Activated CD4-positive, alpha-beta T cell treated with anti-CD3 and anti-CD28 coated beads, Interleukin-2, amount 50 U/mL, for 16 hours (primary cell): ENCODE results near the gene REG4.
"Not testable (repeated sequence)": the region's sequence is repeated elsewhere in the genome, so short reads cannot be mapped to it uniquely, and the experiment has no call there.

Source experiments
- DNase-seq: peaks from one replicate; pipeline ENCODE4 v3.0.0-alpha.2; 2020

REG4 gene

DNA sequence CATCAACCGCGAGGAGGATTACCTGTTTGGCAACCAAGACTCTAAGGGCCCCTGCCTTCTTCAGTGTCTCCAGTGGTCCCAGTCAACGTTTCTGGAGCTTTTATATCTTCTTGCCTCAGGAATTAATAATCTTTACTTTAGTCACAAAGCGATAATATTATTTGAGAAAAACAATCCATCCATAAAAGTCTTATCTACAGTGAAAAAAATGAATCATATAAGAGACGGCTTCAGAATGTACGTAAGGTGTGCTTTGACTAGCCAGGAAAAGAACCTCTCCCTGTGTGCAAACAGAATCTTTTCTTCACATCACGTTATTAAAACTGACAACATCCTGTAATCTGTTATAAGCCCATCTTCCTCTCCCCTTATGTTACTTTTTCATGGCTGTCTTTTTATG lies at the start of gene REG4:
Gene REG4 (minus strand): TSS at position 74 of the 400 bp plus-strand sequence. CDS start 2,691 bp downstream, outside the sequence.
- no peak for DNase-seq

DNA sequence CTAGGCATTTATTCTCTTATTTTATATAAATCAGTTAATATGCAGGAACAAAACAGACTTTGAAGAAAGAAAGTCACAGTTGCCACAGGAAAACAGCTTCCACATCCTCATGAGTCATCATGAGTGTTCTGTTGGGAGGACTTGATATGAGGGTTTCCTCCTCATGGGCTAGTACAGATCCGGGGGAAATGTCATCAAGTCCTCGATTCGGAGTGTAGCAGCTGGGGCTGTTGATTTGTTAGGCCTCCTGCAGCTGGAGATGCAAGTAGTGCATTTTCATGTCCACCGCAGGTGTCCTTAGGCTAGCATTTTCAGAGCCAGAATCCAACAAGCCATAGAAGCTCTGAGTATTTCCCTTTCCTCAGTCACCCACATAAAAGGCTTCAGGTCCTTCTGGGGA lies 48.4 kb upstream of the REG4 start:
- DNase-seq: peak; percentile 51

DNA sequence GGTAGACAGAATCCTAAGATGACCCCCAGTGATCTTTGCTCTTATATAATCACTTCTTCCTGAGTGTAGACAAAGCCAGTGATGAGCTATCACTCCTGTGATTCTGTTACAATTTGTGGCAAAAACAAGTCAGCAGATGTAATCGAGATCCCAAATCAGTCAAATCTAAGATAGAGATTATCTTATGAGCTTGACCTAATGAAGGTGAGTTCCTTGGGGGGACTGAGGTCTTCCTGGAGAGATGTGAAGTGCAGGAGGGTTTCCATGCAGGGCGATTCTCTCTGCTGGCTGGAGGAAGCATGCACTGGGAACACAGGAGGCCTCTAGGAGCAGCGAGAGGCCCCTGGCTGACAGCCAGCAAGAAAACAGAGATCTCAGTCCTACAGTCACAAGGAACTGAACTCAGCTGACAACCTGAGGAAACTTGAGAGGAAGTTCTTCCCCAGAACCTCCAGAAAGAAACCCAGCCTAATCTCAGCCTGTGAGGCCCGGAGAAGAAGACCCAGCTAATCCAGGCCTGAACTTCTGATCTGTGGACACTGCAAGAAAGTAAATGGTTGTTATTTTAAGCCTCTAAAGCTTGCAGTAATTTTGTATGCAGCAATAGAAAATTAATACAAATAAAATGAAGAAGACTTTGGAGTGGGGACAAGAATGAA lies 47.4 kb upstream of the REG4 start:
- not testable (repeated sequence) for DNase-seq

DNA sequence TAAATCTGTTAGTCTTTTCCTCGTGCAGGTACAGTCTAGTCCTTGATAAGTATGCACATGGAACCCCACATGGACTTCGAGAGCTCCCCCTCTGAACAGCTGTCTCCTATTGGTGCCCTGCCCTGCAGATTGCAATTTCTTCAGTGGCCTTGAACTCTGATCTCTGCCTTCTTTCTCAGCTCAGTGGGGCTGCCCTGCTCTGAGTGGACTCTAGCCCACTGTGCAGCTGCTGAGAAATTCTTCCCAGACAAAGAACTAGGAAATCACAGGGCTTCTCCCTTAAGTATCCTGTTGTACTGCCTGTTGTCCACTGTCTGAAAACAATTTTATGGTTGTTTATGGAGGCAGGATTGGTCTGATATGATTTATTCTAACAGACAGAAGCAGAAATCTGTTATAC lies 46.9 kb upstream of the REG4 start:
- DNase-seq: no peak

DNA sequence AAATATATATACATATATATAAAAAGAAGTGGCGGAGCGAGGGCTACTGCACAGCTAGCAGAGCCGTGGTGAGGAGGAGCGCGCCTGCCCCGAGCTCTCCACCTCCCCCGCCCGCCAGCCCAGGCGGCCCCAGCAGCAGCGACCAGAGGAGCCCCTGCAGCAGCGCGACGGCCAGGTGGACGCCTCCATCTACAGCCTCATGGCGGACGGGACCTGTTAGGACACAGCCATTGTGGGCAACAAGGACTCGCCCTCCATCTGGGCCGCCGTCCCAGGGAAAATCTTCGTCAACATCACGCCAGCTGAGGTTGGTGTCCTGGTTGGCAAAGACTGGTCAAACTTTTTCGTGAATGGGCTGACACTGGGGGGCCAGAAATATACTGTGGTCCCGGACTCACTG lies 41.9 kb upstream of the REG4 start:
- no peak for DNase-seq

DNA sequence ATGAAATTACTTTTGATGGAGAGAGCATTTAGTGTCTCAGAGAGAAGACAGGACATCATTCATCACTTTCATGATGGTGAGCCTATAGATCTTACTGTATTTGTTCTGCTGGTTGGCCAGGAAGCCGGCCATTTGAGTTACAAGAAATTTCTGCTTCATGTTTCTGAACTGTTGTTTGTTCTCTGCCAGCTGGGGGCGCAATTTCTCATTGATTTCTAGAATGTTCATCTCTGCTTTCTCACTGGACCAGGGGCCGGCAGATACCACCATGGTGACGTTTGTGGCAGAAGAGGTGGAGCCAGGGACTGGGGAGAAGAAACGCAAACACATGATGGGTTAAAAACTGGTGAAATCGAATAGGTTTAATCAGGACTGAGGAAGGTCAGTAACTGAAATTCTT lies 32.9 kb upstream of the REG4 start:
- DNase-seq: not testable (repeated sequence)

DNA sequence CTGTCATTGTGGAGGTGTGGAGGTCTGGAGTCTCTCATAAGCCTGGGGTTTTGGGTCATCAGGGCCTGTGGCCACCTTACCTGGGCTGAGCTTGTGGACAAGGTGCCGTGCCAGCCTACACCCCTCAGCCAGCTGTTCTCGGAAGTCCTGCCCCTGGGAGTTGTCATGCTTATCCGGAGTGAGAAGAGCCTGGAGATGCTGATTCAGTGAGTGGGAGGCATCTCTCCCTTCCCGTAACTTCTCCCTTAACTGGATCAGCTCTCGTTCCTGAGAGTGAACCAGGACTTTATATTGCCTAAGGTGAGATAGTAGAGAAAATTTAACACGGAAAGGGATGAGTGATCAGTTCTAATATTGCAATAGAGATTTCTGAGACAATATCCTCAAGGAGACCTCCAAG lies 30.0 kb upstream of the REG4 start:
- DNase-seq: no peak

DNA sequence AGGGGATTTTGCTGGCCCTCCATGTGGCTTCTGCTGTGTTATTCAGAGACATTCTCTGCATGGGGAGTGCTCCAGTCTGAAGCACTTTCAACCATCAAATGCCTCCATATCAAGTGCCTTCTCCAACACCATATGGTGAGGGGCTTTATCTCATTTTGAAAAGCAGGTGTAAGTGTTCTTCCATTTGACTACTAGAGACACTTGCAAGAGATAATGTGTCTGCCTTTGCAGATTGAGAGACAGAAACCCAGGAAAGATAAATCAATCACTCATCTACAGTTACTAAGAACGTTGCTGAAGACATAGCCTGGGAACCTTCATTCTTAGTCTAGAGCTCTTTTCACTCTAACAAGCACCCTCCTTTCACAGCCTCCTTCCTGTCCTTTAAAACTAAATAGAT lies 29.5 kb upstream of the REG4 start:
- DNase-seq: no peak

DNA sequence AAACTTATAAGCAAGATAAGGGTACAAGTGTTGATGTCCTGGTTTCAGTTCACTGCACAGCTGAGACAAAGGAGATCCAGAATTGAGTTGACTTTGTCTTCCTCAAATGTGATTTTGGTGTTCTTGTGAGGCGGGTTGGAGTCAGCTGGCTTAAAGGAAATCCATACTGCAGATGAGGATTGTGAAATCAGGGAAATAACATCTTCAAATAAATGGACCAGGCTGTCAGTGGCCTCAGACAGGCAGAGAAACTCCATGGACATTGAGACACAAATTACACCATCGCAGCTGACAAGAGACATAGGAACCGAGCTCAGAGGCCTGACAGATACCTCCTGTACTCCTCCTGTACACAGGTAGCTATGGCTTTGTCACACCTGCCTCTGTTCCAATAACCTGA lies 27.0 kb upstream of the REG4 start:
- no peak for DNase-seq

DNA sequence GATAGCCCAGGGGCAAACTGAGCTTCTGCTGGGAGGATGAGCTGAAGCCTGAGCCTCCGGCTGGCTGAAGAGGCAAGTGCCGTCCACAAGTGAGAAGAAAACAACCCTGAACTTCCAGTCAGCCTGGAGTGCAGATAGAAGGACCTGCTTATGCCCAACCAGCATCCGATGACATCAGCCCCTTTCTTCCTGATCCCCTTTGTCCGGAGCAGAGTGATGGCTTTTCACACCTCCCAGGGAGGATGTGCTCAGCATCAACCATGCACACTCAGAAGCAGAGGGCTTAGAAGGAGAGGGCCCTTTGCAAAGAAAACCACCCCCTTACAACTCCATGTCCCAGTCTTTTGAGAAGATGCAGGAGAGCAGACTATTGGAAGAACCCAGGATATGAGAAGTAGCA lies 23.7 kb upstream of the REG4 start:
- DNase-seq: no peak

DNA sequence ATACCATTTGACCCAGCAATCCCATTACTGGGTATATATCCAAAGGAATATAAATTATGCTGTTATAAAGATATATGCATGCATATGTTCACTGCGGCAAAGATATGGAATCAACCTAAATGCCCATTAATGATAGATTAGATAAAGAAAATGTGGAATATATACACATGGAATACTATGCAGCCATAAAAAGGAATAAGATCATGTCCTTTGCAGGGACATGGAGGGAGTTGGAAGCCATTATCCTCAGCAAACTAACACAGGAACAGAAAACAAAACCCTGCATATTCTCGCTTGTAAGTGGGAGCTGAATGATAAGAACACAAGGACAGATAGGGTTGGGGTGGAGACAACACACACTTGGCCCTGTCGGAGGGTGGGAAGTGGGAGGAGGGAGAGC lies 19.8 kb upstream of the REG4 start:
- no peak for DNase-seq

DNA sequence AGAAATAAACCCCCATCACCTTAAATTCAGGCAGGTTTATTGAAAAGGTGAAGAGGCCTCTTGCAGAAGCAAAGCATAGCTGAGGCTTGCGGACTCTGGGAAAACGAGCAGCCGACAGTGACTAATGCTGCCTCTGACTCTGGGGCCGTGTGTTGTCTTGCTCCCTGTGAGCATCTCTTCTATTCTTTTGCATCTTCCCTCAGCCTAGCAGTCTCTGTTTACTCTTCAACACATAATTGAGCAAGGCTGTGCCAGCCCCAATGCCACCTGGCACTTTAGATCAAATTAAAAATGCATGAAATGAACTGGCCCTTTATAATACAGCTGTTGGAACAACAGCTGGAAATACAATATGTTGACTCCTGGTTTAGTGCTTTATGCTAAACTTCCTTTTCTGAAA lies 18.4 kb upstream of the REG4 start:
- no peak for DNase-seq

DNA sequence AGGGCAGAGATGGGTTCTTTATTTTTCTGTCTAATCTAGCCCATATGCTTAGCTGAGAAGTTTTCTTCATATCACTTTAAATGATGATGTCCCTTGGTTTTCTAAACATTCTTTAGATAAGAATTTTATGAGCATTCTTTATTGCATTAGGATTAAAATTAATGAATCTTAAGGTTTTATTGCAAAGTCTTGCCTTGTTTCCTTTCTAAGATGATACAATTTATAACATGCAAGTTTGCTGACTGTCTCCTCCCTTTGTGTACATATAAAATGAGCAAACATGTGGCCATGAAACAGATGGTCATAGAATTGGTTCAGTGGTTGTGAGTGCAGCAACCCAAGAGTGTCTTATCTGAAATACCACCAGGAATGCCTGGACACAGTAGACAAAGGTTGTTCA lies 17.7 kb upstream of the REG4 start:
- not testable (repeated sequence) for DNase-seq

DNA sequence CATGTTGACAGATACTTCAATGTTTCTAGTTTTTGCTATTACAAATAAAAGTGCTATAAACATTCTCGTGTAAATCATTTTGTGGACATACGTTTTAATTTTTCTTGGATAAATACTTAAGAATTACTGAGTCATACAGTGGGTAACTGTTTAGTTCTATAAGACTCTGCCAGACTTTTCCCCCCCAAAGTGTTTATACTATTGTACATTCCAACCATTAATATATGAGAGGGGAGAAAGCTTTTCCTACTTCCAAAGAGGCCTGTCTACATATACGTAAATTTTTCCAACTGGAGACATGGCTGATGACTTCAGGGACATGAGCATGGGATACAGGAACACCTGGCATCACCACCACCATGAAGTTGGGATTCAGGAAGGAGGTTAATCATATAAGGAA lies 17.0 kb upstream of the REG4 start:
- DNase-seq: no peak

DNA sequence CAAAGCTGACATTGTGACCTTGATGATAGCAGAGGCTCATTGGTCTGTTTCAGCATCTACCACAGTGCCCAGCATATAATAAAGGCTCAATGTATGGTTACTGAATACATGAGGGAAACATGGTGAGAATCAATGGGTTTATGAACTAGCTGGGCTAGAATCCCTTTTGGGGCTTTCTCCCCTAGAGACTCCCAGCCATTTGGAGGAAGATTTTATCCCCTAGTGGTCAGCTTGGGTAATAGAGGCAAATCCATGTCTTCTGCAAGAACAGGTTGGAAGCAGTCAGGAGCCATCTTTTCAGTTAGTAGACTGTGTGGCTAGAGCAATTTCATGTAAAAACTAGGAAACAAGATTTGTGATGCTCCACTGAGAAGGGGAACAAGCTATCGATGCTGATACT lies 15.8 kb upstream of the REG4 start:
- no peak for DNase-seq

DNA sequence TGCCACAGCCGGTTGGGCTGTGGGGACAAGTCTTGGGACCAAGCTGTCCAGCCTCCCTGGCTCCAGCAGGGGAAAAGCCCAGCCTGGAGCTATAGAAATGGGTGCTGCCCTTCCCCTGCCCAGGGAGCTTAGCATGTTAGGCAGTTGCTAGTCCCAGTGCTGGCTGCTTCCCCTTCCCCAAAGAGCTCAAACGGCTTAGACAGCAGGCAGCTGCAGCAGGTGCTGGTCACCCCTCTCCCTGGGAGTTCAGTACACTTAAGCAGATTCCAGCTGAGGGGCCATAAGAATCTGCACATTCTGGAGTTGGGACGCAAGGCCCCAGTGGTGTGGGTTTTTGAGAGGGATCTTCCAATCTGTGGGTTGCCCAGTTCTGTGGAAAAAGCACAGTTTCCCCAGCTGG lies 11.1 kb upstream of the REG4 start:
- no peak for DNase-seq

DNA sequence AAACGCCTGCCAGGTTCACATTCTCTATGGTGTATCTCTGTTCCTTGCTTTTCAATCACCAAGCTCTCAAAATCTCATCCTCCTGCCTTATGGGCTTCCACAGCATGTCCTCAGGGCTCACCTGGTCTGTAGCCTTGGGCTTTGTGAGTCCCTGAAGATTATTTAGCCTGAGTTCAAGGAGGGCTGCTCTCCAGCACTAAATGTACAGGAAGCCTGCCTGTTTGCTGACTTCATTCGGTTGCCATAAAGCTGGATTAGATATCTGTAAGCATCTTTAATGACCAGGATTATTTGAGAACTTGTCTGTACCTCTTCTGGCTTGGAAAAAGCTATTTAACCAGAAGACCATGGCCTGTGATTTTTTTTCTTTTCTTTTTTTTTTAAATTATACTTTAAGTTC lies 6.9 kb upstream of the REG4 start:
- DNase-seq: no peak

DNA sequence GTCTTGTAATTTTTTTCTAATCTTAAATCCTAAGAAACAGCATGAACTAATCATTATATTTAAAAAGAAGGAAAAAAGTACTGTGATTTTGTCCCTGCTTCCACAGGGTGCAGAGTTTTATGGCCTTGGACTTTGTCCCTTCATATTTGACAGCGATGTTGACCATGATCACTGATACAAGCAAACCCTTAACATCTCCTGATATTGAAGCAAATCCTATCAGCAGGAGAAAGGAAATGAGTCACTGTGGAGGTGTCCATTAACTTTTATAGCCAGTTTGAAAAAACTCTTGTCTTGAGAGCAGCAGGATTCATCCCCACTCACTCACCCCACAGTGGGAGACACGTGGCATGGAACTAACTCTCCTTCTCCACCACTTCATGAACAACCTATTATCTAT lies 5.1 kb upstream of the REG4 start:
- DNase-seq: no peak

DNA sequence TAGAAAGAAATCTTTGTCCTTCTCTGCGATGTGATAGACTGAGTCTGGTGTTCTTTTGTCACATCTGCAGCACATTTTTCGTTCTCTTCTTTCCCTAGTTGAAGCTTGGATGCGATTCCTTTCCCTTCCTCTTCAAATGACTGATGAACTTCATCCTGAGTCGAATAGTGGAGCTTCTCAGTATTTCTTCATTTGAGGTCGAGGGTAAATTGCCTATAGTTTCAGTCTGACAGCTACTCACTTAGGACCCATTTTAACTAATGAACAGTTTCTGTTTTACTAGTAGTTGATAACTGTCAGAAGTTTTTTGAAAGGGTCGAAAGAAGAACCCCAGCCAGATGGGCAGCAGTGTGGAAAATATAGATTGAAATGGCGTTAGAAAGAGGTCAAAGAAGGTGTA lies 4.7 kb upstream of the REG4 start:
- DNase-seq: no peak

DNA sequence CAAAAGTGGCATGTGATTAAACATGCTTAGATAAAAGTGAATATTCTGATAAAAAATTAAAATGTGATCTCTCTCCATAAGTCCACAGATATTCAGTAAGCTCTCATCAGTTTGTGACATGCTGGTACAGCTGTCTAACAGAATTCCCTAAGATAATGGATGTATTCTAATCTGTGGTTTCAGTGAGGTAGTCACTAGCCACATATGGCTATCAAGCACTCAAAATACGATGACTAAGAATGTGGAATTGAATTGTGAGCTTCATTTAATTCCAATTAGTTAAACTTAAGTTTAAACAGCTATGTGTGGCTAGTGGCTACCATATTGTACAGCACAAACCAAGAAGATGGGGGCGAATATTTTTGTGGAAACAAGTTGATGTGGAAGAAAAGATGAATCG lies 4.1 kb upstream of the REG4 start:
- DNase-seq: no peak

DNA sequence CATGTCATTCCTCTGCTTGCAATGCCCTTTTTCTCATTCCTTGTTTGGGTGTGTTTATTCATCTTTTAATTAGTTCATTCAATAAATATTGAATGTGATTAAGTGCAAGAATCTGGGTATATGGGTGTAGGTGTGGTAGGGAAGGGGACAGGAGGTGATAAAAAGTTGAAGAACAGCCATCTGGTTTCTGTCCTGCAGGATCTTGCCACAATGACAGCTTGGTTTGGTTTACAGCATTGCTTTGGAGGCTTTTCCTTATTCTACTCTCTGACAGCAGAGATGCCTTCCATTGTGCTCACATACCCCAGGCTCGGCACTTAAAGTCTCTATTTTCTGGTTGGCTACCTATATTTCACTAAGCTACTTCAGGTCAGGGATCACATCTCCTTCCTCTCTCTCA lies 3.0 kb upstream of the REG4 start:
- no peak for DNase-seq

DNA sequence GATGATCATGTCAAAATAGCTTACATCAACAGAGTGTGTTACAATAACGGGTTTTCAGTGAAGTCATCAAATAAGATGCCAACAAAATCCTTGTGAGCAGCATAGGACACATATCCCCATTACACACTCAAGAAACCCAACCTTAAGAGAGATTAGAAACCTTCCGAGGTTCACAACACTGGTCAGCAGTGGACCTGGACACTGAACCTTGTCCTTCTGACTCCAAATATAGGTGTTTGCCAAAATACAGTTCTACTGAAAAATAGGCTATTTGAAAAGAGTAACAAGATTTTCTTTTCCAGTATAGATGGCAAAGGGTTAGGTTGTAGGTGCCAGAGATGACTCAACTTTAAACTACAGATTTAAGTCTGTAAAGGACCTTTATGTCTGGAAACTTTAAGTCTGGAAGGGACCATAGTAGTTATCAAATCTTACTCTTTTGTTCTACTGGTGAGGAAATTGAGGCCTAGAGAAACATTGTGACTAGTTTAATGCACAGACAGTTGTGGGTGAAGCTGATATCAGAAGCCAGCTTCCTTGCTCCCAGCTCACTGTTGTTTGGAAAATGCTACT lies 811 bp upstream of the REG4 start:
- peak; percentile 30 for DNase-seq

DNA sequence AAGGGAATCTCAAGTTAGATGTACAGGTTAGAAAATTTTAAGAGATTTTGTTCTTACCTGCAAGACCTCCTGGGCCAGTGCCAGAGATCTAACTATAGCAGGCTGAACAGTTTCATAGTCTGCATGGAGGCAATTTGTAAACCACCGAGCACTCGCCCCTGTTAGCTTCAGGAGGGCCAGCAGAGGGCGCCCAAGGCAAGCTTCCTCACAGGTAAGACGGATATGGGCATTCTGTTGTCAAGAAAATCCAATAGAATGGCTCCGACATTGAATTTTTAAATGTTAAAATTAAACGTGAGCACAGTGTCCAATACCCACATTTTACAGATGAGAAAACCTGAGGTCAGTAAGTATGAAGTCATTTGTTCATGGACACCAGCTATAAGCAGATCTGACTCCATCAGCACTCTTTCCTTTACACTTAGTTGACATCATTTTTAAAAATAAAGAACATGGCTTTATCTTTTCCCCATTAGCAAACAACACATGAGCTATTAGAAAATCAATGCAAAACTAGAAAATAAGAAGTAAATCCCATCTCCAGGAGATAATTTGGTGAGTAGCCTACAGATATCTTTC lies 2.2 kb downstream of the REG4 start:
- DNase-seq: peak; percentile 72

DNA sequence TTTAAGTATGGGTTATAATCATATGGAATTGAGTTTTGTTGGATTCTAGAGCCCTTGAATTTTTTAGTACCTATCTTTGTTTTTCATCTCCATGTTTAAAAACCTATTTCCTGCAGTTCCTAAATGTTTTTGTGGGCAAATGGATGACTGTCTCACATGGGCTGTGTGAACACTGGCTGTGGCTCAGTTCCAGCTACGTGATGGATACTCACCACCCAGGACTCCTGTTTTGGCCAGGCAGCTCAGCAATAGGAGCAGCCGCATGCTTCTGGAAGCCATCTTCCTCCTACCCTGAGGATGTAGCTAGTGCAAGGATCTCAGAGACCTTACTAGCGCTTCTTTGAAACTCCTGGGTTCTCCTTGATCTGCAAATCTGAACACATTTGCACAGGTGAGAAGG lies 2.8 kb downstream of the REG4 start:
- DNase-seq: no peak

DNA sequence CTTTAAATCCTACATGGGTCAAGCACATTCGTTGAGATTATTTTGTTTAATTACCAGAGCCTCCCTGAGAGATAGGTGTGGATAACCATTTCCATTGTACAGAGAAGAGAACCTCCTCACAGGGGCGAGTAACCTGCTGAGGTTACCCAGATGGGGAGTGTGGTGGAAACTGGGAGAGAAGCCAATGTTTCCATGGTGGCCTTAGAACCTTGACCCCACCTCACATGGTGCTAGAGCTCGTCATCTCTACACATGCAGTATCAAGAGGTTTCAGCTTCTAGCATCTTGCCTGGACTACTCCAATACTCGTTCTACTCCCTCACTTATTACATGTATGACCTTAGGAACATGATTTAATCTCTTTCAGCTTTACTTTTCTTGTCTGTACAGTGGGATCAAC lies 4.8 kb downstream of the REG4 start:
- DNase-seq: no peak
